HepG2 (cell line): Measurements from ENCODE around the gene EXOC6B. TPM values are rescaled to one million over a fixed set of nuclear protein-coding genes. Genes with fewer than 3 reads are reported as not detected.

Source experiments
- ARID4A ChIP-seq: sonication (generic); formaldehyde crosslinking; IDR thresholded peaks from 2 replicates; pipeline ENCODE4 v1.5.0; 2020; ENCODE audit warnings: mild to moderate bottlenecking, missing genetic modification reagents, borderline replicate concordance
- ARNT2 ChIP-seq: sonication (generic); formaldehyde crosslinking; IDR thresholded peaks from 2 replicates; pipeline ENCODE4 v1.8.0; 2022; ENCODE audit warnings: mild to moderate bottlenecking, low read depth, missing genetic modification reagents, moderate library complexity
- ASH2L ChIP-seq: fragments of 300-600, 200-600 bp; sonication (generic); IDR thresholded peaks from 2 replicates; pipeline ENCODE4 v1.7.0; 2017; ENCODE audit warnings: low read depth, mild to moderate bottlenecking, moderate library complexity, mixed read lengths, low read length; ENCODE audit not compliant: insufficient read length
- BRD4 ChIP-seq: sonication (generic); formaldehyde crosslinking; IDR thresholded peaks from 2 replicates; pipeline ENCODE4 v1.4.0; 2020; ENCODE audit warnings: missing genetic modification reagents
- CBFB ChIP-seq: sonication (generic); formaldehyde crosslinking; IDR thresholded peaks from 2 replicates; pipeline ENCODE4 v1.4.0; 2020; ENCODE audit warnings: missing genetic modification reagents
- FOXA1 ChIP-seq, 2 experiments: fragments of 450-650 bp in 1 of 2; sonication (generic) in 1 of 2; formaldehyde crosslinking in 1 of 2; IDR thresholded peaks; 2 replicates each; pipeline versions ENCODE4 v1.4.0 to v1.6.1; 2016 to 2020; ENCODE audit warnings: missing genetic modification reagents in 1 of 2
- HNRNPUL1 ChIP-seq: fragments of 200-400 bp; formaldehyde crosslinking; IDR thresholded peaks from 2 replicates; pipeline ENCODE4 v1.6.1; 2017; ENCODE audit warnings: low read depth, mild to moderate bottlenecking, low read length, moderate library complexity
- HOMEZ ChIP-seq: IDR thresholded peaks from 2 replicates; pipeline ENCODE4 v1.6.1; 2016; ENCODE audit warnings: low read depth
- KAT8 ChIP-seq: IDR thresholded peaks from 2 replicates; pipeline ENCODE4 v1.6.1; 2016; ENCODE audit warnings: missing genetic modification reagents, missing compliant biosample characterization
- KLF6 ChIP-seq: IDR thresholded peaks from 2 replicates; pipeline ENCODE4 v1.8.0; 2016; ENCODE audit warnings: missing biosample characterization, missing genetic modification reagents
- MAFF ChIP-seq: IDR thresholded peaks from 2 replicates; pipeline ENCODE4 v1.6.1; 2011; ENCODE audit warnings: low read depth, low read length, improper control_type of control experiment
- NRL ChIP-seq: sonication (generic); formaldehyde crosslinking; IDR thresholded peaks from 2 replicates; pipeline ENCODE4 v1.5.0; 2020; ENCODE audit warnings: missing genetic modification reagents, mild to moderate bottlenecking, moderate library complexity, borderline replicate concordance
- PHB2 ChIP-seq: fragments of 450-650 bp; IDR thresholded peaks from 2 replicates; pipeline ENCODE4 v1.6.1; 2018; ENCODE audit not compliant: partially characterized antibody
- PHF21A ChIP-seq: sonication (generic); formaldehyde crosslinking; IDR thresholded peaks from 2 replicates; pipeline ENCODE4 v1.5.0; 2020; ENCODE audit warnings: mild to moderate bottlenecking, missing genetic modification reagents
- PHF5A ChIP-seq: IDR thresholded peaks from one replicate; pipeline ENCODE4 v1.6.1; 2018; ENCODE audit warnings: low read depth, missing genetic modification reagents; ENCODE audit not compliant: unreplicated experiment
- RXRB ChIP-seq: IDR thresholded peaks from 2 replicates; pipeline ENCODE4 v1.6.1; 2016; ENCODE audit warnings: borderline replicate concordance, missing genetic modification reagents, missing compliant biosample characterization
- ZFP91 ChIP-seq: sonication (generic); formaldehyde crosslinking; IDR thresholded peaks from 2 replicates; pipeline ENCODE4 v1.9.0; 2022; ENCODE audit warnings: missing genetic modification reagents, mild to moderate bottlenecking, borderline replicate concordance
- ZGPAT ChIP-seq: IDR thresholded peaks from 2 replicates; pipeline ENCODE4 v1.6.1; 2016; ENCODE audit warnings: mild to moderate bottlenecking
- ZNF737 ChIP-seq: sonication (generic); formaldehyde crosslinking; IDR thresholded peaks from 2 replicates; pipeline ENCODE4 v1.5.0; 2020; ENCODE audit warnings: missing genetic modification reagents, mild to moderate bottlenecking, borderline replicate concordance
- ZNF740 ChIP-seq: sonication (generic); formaldehyde crosslinking; IDR thresholded peaks from 2 replicates; pipeline ENCODE4 v1.4.0; 2020; ENCODE audit warnings: missing genetic modification reagents
- ZNF879 ChIP-seq: sonication (generic); formaldehyde crosslinking; IDR thresholded peaks from 2 replicates; pipeline ENCODE4 v1.8.1; 2023; ENCODE audit warnings: missing genetic modification reagents
- polyA plus RNA-seq, 8 experiments: library from polyadenylated mRNA; depleted of rRNA in 3 of 8; stranded (reverse) in 7 of 8; unstranded in 1 of 8; fragments of >200 nt; fragmentation: Illumina TruSeq in 4 of 8; extraction: Trizol in 4 of 8; gene quantifications; 2 replicates each; pipeline versions ENCODE4 v1.2.1 to v1.2.3, GENCODE V29; 2011 to 2016; ENCODE audit warnings: low read depth in 4 of 8, missing spikeins in 1 of 8, mixed read lengths in 1 of 8; ENCODE audit not compliant: insufficient read depth in 1 of 8
- total RNA-seq, 5 experiments: library from RNA; depleted of rRNA; stranded (reverse); fragments of >200 nt; fragmentation: Illumina TruSeq; extraction: Trizol; gene quantifications; 2 replicates each; pipeline ENCODE4 v1.2.3, GENCODE V29; 2016; ENCODE audit warnings: low read depth in 1 of 5

EXOC6B gene
- total and polyA plus RNA-seq, 2 of the 13 experiments (the other 11 are each of a cell fraction or from before 2014, with no cell fraction given) = 9.1 to 15.9 TPM

- TF ChIP-seq ZFP91 (CRISPR knock-in tag) = no peak
- no peak for TF ChIP-seq ZNF879
- TF ChIP-seq RXRB = peak; percentile 94
- no peak for TF ChIP-seq KLF6 (CRISPR knock-in tag)
- TF ChIP-seq HOMEZ (CRISPR knock-in tag) = peak; percentile 77; the same call in 1 of the 2 replicates
- no peak for TF ChIP-seq ZNF737 (CRISPR knock-in tag)
- TF ChIP-seq ASH2L = peak; percentile 45
- TF ChIP-seq HNRNPUL1 = peak; percentile 87; the same call in 1 of the 2 replicates
- TF ChIP-seq ZNF740 (CRISPR knock-in tag) = no peak
- TF ChIP-seq NRL (CRISPR knock-in tag) = no peak
- no peak for TF ChIP-seq FOXA1 (IDR thresholded peaks at IDR 0.05)
- peak; percentile 43; the same call in 1 of the 2 replicates for TF ChIP-seq FOXA1 (CRISPR knock-in tag; IDR thresholded peaks at IDR 0.05)
- TF ChIP-seq PHF5A = no peak
- TF ChIP-seq ZGPAT (CRISPR knock-in tag) = peak; percentile 43; the same call in 1 of the 2 replicates
- no peak for TF ChIP-seq BRD4 (CRISPR knock-in tag)
- TF ChIP-seq PHB2 = no peak
- TF ChIP-seq KAT8 (CRISPR knock-in tag) = peak; percentile 70; the same call in 1 of the 2 replicates
- TF ChIP-seq MAFF = 0 out of 2 replicates have a peak, but pooled peaks have one; percentile 12
- TF ChIP-seq ARID4A = no peak
- no peak for TF ChIP-seq ARNT2 (CRISPR knock-in tag)
- TF ChIP-seq PHF21A = 0 out of 2 replicates have a peak, but pooled peaks have one; percentile 50
- no peak for TF ChIP-seq CBFB (CRISPR knock-in tag)
Observed at GRCh38 chr2:72723769-72724370, 102.0 kb downstream of the EXOC6B start (continued).
